GM18867 (cell line): ENCODE results near the gene EDAR.

ENCODE experiments used
- ATAC-seq: cut with Tn5 transposase; IDR thresholded peaks from one replicate; pipeline ENCODE4 v1.9.1; 2021; ENCODE audit warnings: mild to moderate bottlenecking, moderate library complexity; ENCODE audit not compliant: unreplicated experiment

EDAR gene

DNA sequence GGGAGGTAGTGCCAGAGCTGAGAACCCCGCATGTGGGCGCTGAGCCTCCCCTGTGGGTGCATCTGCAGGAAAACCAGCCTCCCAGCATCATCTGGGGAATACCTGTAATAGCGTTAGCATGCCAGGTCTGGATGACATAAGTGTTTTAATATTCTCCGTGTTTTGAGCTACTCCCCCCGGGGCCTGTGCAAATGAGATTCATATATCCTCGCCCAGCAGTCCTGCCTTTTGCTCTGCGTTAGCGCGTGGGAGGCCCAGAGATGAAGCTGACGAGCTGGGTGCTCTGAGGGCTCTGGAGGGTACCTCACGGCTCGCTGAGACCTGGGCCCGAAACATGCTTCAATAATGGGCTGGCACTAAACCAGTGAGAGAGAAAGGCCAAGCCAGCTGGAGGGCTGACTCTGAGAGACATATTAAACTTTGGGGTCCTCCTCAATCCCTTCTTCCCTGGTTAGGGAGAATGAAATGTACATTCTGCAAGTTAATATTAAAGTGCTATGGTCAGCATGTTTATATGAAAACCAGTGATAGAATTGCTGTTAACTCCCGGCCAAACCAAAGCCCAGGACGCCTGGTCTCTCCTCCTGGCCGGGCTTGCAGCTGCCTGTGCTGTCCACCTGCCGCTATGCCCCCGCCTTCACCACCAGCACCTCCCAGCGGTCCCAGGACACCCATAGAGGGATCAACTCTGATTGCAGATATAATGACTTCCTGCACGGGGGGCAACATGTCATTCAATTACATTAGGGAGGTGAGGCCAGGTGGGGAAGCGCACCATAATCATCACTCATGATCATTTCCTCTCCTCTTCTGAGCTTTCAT lies 77.0 kb downstream of the EDAR start:
- no peak for ATAC-seq

GRCh38 chr2:108911401-108911800 lies 77.6 kb downstream of the EDAR start:
- no peak for ATAC-seq

DNA sequence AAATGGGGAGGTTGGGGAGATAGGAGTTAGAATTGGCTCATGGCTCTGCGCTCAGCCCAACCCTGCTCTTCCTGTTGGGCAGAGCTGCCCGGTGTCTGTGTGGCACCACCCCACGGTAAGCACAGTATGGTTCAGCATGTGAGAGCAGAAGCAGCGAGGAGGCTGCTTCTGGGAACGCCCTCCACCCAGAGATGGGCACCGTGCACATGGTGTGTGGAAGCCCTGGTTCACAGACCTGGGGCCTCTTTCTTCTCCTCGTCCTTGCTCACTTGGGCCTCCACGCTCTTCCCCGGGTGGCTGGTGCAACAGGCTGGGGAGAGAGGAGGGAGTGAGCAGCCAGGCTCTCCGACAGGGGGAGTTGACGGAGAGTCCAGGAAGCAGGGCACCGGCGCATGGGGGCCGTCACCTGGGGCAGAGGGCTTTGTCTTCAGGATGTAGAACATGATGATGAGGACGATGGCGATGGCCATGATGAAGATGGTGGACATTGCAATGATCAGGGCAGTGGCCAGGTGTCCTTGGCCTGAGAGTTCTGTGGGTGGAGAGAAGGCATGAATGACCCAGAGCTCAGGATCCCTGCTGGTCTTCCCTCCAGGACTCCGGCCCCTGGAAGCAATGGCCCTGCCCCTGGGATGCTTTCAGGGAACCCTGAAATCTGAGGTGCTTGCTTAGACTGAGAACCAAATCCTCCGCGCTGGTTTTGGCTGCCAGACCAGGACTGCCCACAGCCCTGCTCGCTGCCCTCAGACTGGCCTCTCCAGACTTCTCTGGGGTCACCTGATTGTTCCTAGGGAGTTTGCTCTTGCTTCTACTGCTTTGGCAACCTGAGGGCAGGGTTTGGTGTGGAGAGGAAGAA lies 78.3 kb downstream of the EDAR start:
- no peak for ATAC-seq

DNA sequence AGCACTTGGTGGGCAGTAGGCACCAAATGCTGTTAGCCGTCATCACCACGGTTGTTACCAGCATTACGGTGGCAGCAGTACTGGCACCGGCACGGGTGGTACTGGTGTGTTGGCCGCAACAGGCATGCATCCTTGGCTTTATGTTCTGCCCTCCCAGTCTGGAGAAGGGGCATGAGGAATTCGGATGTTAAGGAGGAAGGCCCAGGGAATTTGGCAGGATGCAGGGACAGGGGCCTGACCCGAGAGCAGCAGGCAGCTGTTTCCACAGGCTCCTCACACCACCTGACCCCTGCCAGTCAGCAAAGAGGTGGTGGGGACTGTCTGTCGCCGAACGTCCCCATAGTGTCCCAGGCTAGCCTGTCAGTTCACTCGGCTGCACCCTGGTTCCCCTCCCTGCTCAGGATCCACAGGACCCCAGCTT lies 79.0 kb downstream of the EDAR start:
- ATAC-seq = no peak

GRCh38 chr2:108909275-108909823 lies 79.7 kb downstream of the EDAR start:
- ATAC-seq = no peak

- ATAC-seq = no peak
Observed at GRCh38 chr2:108908713-108909070, 80.3 kb downstream of the EDAR start.

DNA sequence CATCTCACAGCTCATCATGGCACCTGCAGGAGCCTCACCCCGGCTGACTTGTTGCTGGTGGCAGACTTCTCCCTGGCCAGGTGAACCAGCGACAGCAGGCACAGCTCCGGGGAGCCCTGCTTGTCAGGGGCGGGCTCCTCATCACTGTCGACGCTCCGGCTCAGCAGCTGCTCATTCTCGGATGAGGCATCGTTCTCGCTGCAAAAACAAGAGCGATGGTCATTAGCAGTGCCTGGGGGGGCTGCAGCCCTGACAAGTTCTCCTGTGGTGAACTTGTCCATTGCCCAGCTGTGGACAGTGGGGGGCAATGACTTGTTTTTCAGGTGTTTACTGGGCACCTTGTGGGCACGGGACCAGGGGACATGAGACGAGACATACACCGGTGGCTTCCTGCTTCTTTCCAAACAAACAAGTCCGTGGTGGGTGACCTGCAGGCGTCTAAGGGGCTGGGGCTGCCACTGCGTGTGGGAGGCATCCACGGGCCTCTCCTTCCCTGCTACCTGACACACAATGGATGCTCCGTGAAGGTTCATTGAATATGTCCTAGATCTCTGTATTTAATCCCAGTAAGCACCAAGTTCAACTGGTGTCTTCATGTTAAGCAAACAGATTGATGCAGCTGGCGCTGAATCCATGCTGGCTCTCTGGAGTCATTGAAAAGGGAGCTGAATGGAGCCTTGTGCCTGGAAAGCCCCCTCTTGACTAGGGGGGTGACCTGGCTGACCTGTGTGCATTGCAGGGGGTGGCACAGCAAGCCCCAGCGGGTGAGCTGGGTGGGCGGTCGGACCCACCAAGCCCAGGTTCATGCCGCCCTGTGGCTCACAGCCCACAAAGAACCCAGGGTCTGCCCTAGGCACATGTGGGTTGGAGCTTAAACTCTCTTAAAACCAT lies 81.0 kb downstream of the EDAR start:
- ATAC-seq = no peak

DNA sequence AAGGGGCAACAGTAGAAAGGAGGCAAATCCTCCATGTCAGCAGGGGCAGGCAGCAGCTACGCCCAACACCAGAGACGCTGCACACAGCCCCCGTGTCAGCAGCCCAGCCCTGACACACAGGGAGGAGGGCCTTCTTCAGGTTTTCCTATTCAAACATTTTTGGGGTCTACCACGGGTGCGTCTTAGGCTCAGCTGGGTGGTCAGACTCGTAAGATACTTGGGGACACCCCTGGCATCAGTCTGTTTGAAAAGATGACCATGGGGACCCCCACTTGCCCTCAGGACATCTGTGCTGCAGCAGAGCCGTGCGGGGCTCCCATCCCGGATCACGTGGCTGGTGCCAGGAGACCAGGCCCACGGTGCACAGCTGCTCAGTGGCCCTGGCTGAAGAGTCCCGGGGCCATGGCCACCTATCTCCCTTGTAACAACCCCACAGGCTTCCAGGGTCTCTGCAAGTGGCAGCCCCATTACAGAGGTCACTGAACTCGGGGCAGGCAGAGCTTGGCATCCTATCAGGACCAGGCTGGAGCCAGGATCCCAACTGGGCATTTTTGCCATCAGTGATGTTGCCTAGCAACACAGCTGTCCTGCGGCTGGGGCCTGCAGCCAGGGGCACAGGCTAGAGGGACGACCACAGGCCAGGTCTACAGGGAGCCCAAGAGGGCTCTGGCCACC lies 82.5 kb downstream of the EDAR start:
- no peak for ATAC-seq

- ATAC-seq = no peak
Observed at GRCh38 chr2:108905906-108906305, 83.1 kb downstream of the EDAR start.

DNA sequence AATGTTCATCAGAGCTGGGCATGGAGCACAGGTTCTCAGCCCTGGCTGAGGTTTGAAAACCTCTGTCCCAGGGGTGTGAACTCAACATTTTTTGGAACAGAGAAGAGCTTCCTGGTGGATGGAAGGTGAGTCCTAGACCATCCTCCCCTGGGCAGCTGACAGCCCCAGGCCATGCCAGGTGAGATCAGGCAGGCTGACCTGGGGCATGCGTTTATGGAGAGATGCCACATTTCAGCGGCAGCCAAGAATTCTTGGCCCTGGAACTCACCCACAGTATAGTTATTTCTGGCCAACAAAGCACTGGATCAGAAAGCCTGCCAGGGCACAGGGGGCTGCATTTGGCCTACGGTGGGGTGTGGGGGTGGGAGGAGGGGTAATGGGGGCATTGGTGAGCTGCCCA lies 83.8 kb downstream of the EDAR start:
- ATAC-seq = no peak

DNA sequence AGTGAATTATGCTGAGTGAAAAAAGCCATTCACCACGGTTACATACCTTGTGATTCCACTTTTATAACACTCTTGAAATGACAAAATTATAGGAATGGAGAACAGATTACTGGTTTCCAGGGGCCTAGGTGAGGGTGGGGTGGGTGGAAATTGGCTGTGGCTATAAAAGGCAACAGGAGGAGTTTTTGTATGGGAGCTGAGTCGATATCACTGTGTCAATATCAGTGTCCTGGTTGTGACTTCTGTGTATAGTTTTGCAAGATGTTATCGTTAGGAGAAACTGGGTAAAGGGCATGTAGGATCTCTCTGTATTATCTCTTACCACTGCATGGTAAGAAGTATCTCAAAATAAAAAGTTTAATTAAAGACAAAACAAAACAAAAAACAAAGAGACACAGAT lies 84.3 kb downstream of the EDAR start:
- no peak for ATAC-seq

DNA sequence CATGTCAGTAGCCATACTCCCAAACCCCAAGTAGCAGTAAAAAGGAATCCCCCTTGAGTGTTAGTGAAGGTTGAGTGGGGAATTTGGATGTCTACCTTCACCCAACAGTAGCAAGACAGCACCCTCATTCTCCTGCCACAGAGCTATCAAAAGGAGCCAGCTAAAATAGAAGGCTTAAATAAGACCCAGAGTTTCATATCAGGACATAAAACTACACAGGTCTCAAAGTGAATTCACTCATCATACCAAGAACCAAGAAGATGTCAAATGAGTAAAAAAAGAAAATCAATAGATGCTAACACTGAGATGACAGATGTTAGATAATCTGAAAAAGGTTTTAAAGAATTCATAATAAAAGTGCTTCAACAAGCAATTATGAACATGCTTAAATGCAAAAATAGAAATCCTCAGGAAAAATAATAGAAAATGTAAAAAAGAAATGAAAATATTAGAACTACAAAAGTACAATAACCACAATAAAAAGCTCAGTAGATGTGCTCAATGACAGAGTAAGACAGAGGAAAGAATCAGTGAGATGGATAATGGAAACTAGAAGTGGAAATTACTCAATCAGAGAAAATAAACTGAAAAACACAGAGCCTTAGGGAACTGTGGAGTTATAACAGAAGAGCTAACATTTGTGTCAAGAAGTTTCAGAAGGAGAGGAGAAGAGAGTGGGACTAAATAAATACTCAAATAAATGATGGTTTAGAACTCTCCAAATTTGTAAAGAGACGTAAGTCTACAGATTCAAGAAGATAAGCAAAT lies 90.5 kb downstream of the EDAR start:
- no peak for ATAC-seq

- ATAC-seq = no peak
Observed at GRCh38 chr2:108896741-108897140, 92.3 kb downstream of the EDAR start.

DNA sequence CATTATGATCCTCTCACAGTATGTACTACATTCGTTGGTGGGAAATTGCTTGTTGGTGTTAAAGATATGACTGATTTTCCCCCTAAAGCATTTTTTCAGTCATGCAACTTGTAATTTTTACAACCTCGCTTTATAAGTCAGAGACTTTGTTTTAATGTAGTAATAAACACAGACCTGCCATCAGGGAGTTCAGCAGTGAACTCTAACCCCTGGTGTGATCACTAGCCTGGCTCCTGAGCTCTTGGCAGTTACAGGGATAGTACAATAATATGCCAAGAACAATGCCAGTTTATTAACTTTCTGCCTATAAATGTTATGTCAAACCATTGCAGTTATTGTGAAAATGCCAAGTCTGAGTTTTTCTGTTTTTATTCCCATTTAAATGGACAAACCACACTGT lies 93.8 kb downstream of the EDAR start:
- ATAC-seq = no peak

DNA sequence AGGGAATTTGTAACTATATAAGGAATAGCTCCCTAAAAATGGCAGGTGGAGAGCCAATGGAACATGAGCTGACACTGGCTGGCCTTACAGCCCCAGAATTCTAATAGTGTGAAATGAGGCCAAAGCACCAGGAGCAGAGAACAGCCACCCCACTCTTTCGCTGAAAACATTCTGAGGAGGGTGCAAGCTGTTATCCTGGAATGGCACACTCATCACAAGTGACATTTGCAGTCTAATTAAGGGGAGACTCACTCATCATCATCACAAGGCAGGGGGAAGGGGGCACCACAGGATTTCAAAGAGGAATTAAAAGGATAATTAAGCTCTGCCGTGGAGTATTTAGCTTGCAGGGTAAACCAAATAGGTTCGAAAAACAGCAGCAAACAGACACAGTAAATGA lies 94.3 kb downstream of the EDAR start:
- no peak for ATAC-seq

- ATAC-seq = no peak
Observed at GRCh38 chr2:108893277-108893676, 95.7 kb downstream of the EDAR start.

- no peak for ATAC-seq
Observed at GRCh38 chr2:108889907-108890306, 99.1 kb downstream of the EDAR start.

DNA sequence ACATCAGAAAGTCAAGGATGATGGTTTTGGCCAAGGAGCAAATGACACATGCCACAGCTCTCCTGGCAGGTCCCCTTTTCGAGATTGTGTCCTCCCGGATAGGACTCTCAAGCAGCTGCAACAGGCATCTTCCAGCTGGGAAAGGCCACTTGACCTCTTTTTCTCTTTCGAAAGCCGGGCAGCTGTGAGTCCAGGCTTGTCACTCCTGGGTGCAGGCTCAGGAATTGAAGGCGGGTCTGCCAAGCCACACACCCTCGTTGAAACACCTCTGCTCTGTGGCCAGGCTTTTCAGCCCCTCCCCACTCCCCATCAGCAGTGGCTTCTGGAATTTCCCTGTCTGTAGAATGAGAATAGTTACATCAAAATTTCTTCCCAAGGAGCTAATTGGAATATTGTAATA lies 104.4 kb downstream of the EDAR start:
- no peak for ATAC-seq

- ATAC-seq = no peak
Observed at GRCh38 chr2:108878276-108878675, 110.7 kb downstream of the EDAR start.

GRCh38 chr2:108877506-108877905 lies 111.5 kb downstream of the EDAR start:
- ATAC-seq = no peak
